Stimulated activated naive CD8-positive, alpha-beta T cell treated with anti-CD3 and anti-CD28 coated beads, Interleukin-15, Interleukin-2, amounts not matched to agents 100 ng/mL and 50 ng/mL, for 24 hours (primary cell): ENCODE results near the gene HOXB13.
A peak's percentile ranks its signal among the peaks of the same experiment; 100 is the strongest.
"Not testable (repeated sequence)": the region's sequence is repeated elsewhere in the genome, so short reads cannot be mapped to it uniquely, and the experiment has no call there.

Experiments used
- H3K27ac Mint-ChIP-seq: one replicate; pipeline ENCODE4 v1.8.0; 2021; ENCODE audit warnings: mild to moderate bottlenecking, mixed read lengths
- H3K27me3 Mint-ChIP-seq: one replicate; pipeline ENCODE4 v1.8.0; 2021; ENCODE audit warnings: mixed read lengths
- H3K36me3 Mint-ChIP-seq: one replicate; pipeline ENCODE4 v1.8.0; 2021; ENCODE audit warnings: low read depth, mixed read lengths
- H3K4me1 Mint-ChIP-seq: one replicate; pipeline ENCODE4 v1.8.0; 2021; ENCODE audit warnings: low read depth, mixed read lengths
- H3K4me3 Mint-ChIP-seq: one replicate; pipeline ENCODE4 v1.8.0; 2021; ENCODE audit warnings: mild to moderate bottlenecking, mixed read lengths
- H3K9me3 Mint-ChIP-seq: one replicate; pipeline ENCODE4 v1.8.0; 2021; ENCODE audit warnings: mixed read lengths

Gene HOXB13

GRCh38 chr17:48725004-48725287 is 3.6 kb downstream of the HOXB13 start:
- no peaks in the 10 kb centered on the region for H3K9me3 Mint-ChIP-seq
- no peak overlapping the region for H3K4me3 Mint-ChIP-seq
- peaks cover 4% of the 10 kb centered on the region for H3K36me3 Mint-ChIP-seq
- H3K4me1 Mint-ChIP-seq: peaks cover 40% of the 10 kb centered on the region
- H3K27me3 Mint-ChIP-seq: peaks cover 95% of the 10 kb centered on the region
- no peak overlapping the region for H3K27ac Mint-ChIP-seq

GRCh38 chr17:48724251-48725003 is 4.1 kb downstream of the HOXB13 start:
- H3K4me1 Mint-ChIP-seq: peaks cover 38% of the 10 kb centered on the region
- peaks cover 4% of the 10 kb centered on the region for H3K36me3 Mint-ChIP-seq
- peak overlapping the region; percentile 51 for H3K4me3 Mint-ChIP-seq
- peaks cover 94% of the 10 kb centered on the region for H3K27me3 Mint-ChIP-seq
- no peak overlapping the region for H3K27ac Mint-ChIP-seq
- no peaks in the 10 kb centered on the region for H3K9me3 Mint-ChIP-seq

GRCh38 chr17:48723423-48724250 is 4.9 kb downstream of the HOXB13 start:
- Mint-ChIP-seq H3K27me3 (peaks cover 94% of the 10 kb centered on the region), H3K4me1 (peaks cover 38% of the 10 kb centered on the region), H3K9me3 (no peaks in the 10 kb centered on the region), H3K4me3 (peak overlapping the region; percentile 51), H3K27ac (peak overlapping the region; percentile 79), H3K36me3 (peaks cover 4% of the 10 kb centered on the region)

GRCh38 chr17:48722915-48723422 is 5.6 kb downstream of the HOXB13 start, which contains the start of gene PRAC2:
Gene PRAC2, plus strand, starts transcription at chr17:48723185. Its CDS starts 1,226 bp downstream, at chr17:48724411.
- H3K4me3 Mint-ChIP-seq: peak within 1 kb of the TSS; percentile 51
- H3K4me1 Mint-ChIP-seq: peaks cover 39% of the 10 kb centered on the region
- H3K27me3 Mint-ChIP-seq: peaks cover 97% of the 10 kb centered on the region
- no peaks in the 10 kb centered on the region for H3K9me3 Mint-ChIP-seq
- peak within 1 kb of the TSS; percentile 79 for H3K27ac Mint-ChIP-seq
- peaks cover 4% of the 10 kb centered on the region for H3K36me3 Mint-ChIP-seq

- H3K4me1 Mint-ChIP-seq: peaks cover 42% of the 10 kb centered on the region
- H3K27me3 Mint-ChIP-seq: peaks cover 97% of the 10 kb centered on the region
- peaks cover 4% of the 10 kb centered on the region for H3K36me3 Mint-ChIP-seq
- H3K4me3 Mint-ChIP-seq: peak within 1 kb of the TSS; percentile 51
- no peak within 1 kb of the TSS for H3K27ac Mint-ChIP-seq
- no peaks in the 10 kb centered on the region for H3K9me3 Mint-ChIP-seq
These were observed 6.2 kb downstream of the HOXB13 start, which contains the start of gene PRAC1 for GRCh38 chr17:48722201-48722907. Gene PRAC1, minus strand, starts transcription at chr17:48722518. Its CDS starts 126 bp downstream, at chr17:48722392.

GRCh38 chr17:48721009-48721402 is 7.5 kb downstream of the HOXB13 start:
- Mint-ChIP-seq H3K27me3 (peaks cover 97% of the 10 kb centered on the region), H3K9me3 (no peaks in the 10 kb centered on the region), H3K4me3 (no peak overlapping the region), H3K4me1 (peaks cover 42% of the 10 kb centered on the region), H3K27ac (no peak overlapping the region), H3K36me3 (peaks cover 4% of the 10 kb centered on the region)

- Mint-ChIP-seq H3K36me3 (peaks cover 4% of the 10 kb centered on the region), H3K27me3 (peaks cover 97% of the 10 kb centered on the region), H3K27ac (no peak overlapping the region), H3K4me3 (peak overlapping the region; percentile 38), H3K4me1 (peaks cover 42% of the 10 kb centered on the region), H3K9me3 (no peaks in the 10 kb centered on the region)
These were observed 8.1 kb downstream of the HOXB13 start for GRCh38 chr17:48720266-48721008.

GRCh38 chr17:48719642-48720265 is 8.8 kb downstream of the HOXB13 start:
- peaks cover 37% of the 10 kb centered on the region for H3K4me1 Mint-ChIP-seq
- H3K27ac Mint-ChIP-seq: no peak overlapping the region
- peak overlapping the region; percentile 26 for H3K4me3 Mint-ChIP-seq
- H3K27me3 Mint-ChIP-seq: peaks cover 97% of the 10 kb centered on the region
- H3K9me3 Mint-ChIP-seq: no peaks in the 10 kb centered on the region
- H3K36me3 Mint-ChIP-seq: peaks cover 4% of the 10 kb centered on the region

- H3K27ac Mint-ChIP-seq: no peak overlapping the region
- H3K27me3 Mint-ChIP-seq: peaks cover 97% of the 10 kb centered on the region
- peak overlapping the region; percentile 51 for H3K4me3 Mint-ChIP-seq
- peaks cover 30% of the 10 kb centered on the region for H3K4me1 Mint-ChIP-seq
- no peaks in the 10 kb centered on the region for H3K9me3 Mint-ChIP-seq
- peaks cover 4% of the 10 kb centered on the region for H3K36me3 Mint-ChIP-seq
These were observed 9.5 kb downstream of the HOXB13 start for GRCh38 chr17:48718761-48719641.

GRCh38 chr17:48718227-48718760 is 10.3 kb downstream of the HOXB13 start:
- Mint-ChIP-seq H3K9me3 (no peaks in the 10 kb centered on the region), H3K4me3 (peak overlapping the region; percentile 25), H3K27ac (no peak overlapping the region), H3K27me3 (peaks cover 93% of the 10 kb centered on the region), H3K4me1 (peaks cover 25% of the 10 kb centered on the region), H3K36me3 (peaks cover 4% of the 10 kb centered on the region)

- H3K4me3 Mint-ChIP-seq: no peak overlapping the region
- H3K36me3 Mint-ChIP-seq: peaks cover 4% of the 10 kb centered on the region
- peaks cover 18% of the 10 kb centered on the region for H3K4me1 Mint-ChIP-seq
- peaks cover 91% of the 10 kb centered on the region for H3K27me3 Mint-ChIP-seq
- no peaks in the 10 kb centered on the region for H3K9me3 Mint-ChIP-seq
- peak overlapping the region; percentile 42 for H3K27ac Mint-ChIP-seq
These were observed 11.0 kb downstream of the HOXB13 start for GRCh38 chr17:48717367-48718226.

GRCh38 chr17:48716549-48716948 is 12.0 kb downstream of the HOXB13 start:
- Mint-ChIP-seq H3K27me3 (peaks cover 84% of the 10 kb centered on the region), H3K4me1 (peaks cover 17% of the 10 kb centered on the region)
- H3K4me3 Mint-ChIP-seq, H3K9me3 Mint-ChIP-seq, H3K27ac Mint-ChIP-seq, H3K36me3 Mint-ChIP-seq: not testable (repeated sequence)
